Aorta (tissue), 5 donors: Measurements from ENCODE around the gene GREM2. TPM values are rescaled to one million over a fixed set of nuclear protein-coding genes. Genes with fewer than 3 reads are reported as not detected.

Experiments used
- ATAC-seq: fragments of 200-7000 bp; cut with Tn5 transposase; one replicate; pipeline ENCODE4 v1.9.1; 2022; ENCODE audit warnings: moderate library complexity; ENCODE audit not compliant: low FRiP score
- DNase-seq, 2 donors: peaks; one replicate each; pipeline ENCODE4 v3.0.0-alpha.2; 2020
- H3K27ac ChIP-seq, 2 donors: one replicate each; pipeline ENCODE4 v1.5.1; 2013; ENCODE audit warnings: low read length in 2 of 2, mild to moderate bottlenecking in 2 of 2, moderate library complexity in 2 of 2, control low read depth in 1 of 2, inconsistent platforms in 1 of 2, low read depth in 1 of 2
- H3K27me3 ChIP-seq, 2 donors: one replicate each; pipeline ENCODE4 v1.6.1; 2013; ENCODE audit warnings: control low read depth in 1 of 2, low read length in 1 of 2, mild to moderate bottlenecking in 1 of 2, moderate library complexity in 1 of 2; ENCODE audit not compliant: insufficient read depth in 2 of 2, control insufficient read depth in 1 of 2
- H3K36me3 ChIP-seq, 2 donors: one replicate each; pipeline ENCODE4 v1.6.1; 2013; ENCODE audit warnings: control low read depth in 1 of 2, low read length in 1 of 2, mild to moderate bottlenecking in 1 of 2; ENCODE audit not compliant: insufficient read depth in 2 of 2, control insufficient read depth in 1 of 2
- H3K4me1 ChIP-seq, 2 donors: one replicate each; pipeline ENCODE4 v1.6.1; 2013; ENCODE audit warnings: low read length in 2 of 2, control low read depth in 1 of 2, mild to moderate bottlenecking in 1 of 2, moderate library complexity in 1 of 2; ENCODE audit not compliant: insufficient read depth in 2 of 2, control insufficient read depth in 1 of 2
- H3K4me3 ChIP-seq, 2 donors: one replicate each; pipeline ENCODE4 v1.5.1; 2013; ENCODE audit warnings: low read length in 2 of 2, control low read depth in 1 of 2, mild to moderate bottlenecking in 1 of 2
- H3K9me3 ChIP-seq: one replicate; pipeline ENCODE4 v1.6.1; 2013; ENCODE audit warnings: mild to moderate bottlenecking, low read length; ENCODE audit not compliant: control insufficient read depth
- WGBS, 2 donors: extraction: QIAGEN DNeasy Blood & Tissue Kit; methylation state at CpG; one replicate each; pipeline ENCODE4 v1.1.7; 2013; 5-methylcytosine and 5-hydroxymethylcytosine counted together
- intact Hi-C, 2 donors: fragments of 100-400 bp; cut with DNase I; formaldehyde crosslinking; loops; one replicate each; pipeline versions ENCODE4 v1.14.2 to v1.15.0; 2022
- polyA plus RNA-seq, 2 donors: library from polyadenylated mRNA; stranded (reverse); fragments of 200-250 nt; gene quantifications; one replicate each; pipeline ENCODE4 v1.2.3, GENCODE V29; 2013
- total RNA-seq, 2 donors: library from RNA; stranded (reverse); fragmentation: NEBNext Ultra II Directional; extraction: Animal tissue kit (Norgen Biotek cat#: 25700); gene quantifications; one replicate each; pipeline ENCODE4 v1.2.1, GENCODE V29; 2021
- donor health status: healthy with polysubstance abuse.
- donor health status: Bipolar disorder and iron deficiency.
- donor health status: DM: no; HTN: no; CAD: no.
- donor health status: DM: no; HTN: no; CAD: no.
- donor health status: DM: yes; HTN: yes; CAD: no.

The GREM2 gene
- total and polyA plus RNA-seq, 4 donors: 0.03 to 5.1 (median 2.9) TPM; not detected in 1

GRCh38 chr1:240503558-240503957 lies 108.4 kb downstream of the GREM2 start:
- no peaks in the 10 kb centered on the region for H3K4me1 ChIP-seq
- H3K27me3 ChIP-seq: no peaks in the 10 kb centered on the region
- WGBS, 2 donors: 41% methylated on average over 1 of the region's 1 CpG
- intact Hi-C loops: no loop called here
- H3K27ac ChIP-seq: no peak overlapping the region
- DNase-seq (no peak), ATAC-seq (no peak)
- no peak overlapping the region for H3K4me3 ChIP-seq
- peaks cover 1% of the 10 kb centered on the region for H3K9me3 ChIP-seq
- no peaks in the 10 kb centered on the region for H3K36me3 ChIP-seq

DNA sequence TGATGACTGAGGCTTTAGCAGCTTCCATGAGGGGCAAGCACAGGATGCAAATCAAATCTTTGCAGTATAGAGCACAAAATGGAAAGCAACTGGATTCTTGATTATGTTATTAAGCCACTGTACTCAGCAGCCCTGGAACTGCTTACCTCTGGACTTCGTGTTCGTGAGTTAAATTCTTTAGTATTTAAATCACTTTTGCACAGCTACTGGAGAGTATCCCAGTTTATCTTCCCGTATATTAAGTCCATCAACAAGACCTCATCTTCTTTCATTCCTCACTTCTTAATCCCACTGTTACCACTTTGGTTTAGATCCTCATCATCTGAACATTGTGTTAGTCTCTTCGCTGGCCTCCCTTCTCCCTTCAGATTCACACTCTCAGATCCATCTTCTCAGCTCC lies 108.9 kb downstream of the GREM2 start:
- 74 to 78% methylated on average over 4 of the region's 4 CpGs for WGBS, 2 donors
- no peaks in the 10 kb centered on the region for H3K36me3 ChIP-seq
- no peak overlapping the region for H3K4me3 ChIP-seq
- H3K4me1 ChIP-seq: no peaks in the 10 kb centered on the region
- H3K27me3 ChIP-seq: no peaks in the 10 kb centered on the region
- DNase-seq (no peak), ATAC-seq (no peak)
- peaks cover 1% of the 10 kb centered on the region for H3K9me3 ChIP-seq
- intact Hi-C loops: no loop called here
- no peak overlapping the region for H3K27ac ChIP-seq

GRCh38 chr1:240501115-240501514 lies 110.8 kb downstream of the GREM2 start:
- intact Hi-C loops: no loop called here
- WGBS, 2 donors: 62 to 71% methylated on average over 2 of the region's 2 CpGs
- Histone ChIP-seq H3K27ac (no peak overlapping the region), H3K9me3 (peaks cover 1% of the 10 kb centered on the region), H3K27me3 (no peaks in the 10 kb centered on the region), H3K4me3 (no peak overlapping the region), H3K4me1 (no peaks in the 10 kb centered on the region), H3K36me3 (no peaks in the 10 kb centered on the region)
- ATAC-seq (no peak), DNase-seq (no peak)

- H3K4me3 ChIP-seq: no peak overlapping the region
- DNase-seq (no peak), ATAC-seq (no peak)
- no peaks in the 10 kb centered on the region for H3K4me1 ChIP-seq
- WGBS, 2 donors: 77 to 85% methylated on average over 4 of the region's 4 CpGs
- no peaks in the 10 kb centered on the region for H3K27me3 ChIP-seq
- no peak overlapping the region for H3K27ac ChIP-seq
- intact Hi-C loops: no loop called here
- H3K36me3 ChIP-seq: no peaks in the 10 kb centered on the region
- peaks cover 1% of the 10 kb centered on the region for H3K9me3 ChIP-seq
Observed at GRCh38 chr1:240500647-240501046, 111.3 kb downstream of the GREM2 start.

- H3K27me3 ChIP-seq: no peaks in the 10 kb centered on the region
- DNase-seq: no peak
- 65 to 77% methylated on average over 2 of the region's 2 CpGs for WGBS, 2 donors
Observed at GRCh38 chr1:240499012-240499411, 112.9 kb downstream of the GREM2 start.

GRCh38 chr1:240498335-240498734 lies 113.6 kb downstream of the GREM2 start:
- no peaks in the 10 kb centered on the region for H3K36me3 ChIP-seq
- 92 to 94% methylated on average over 8 of the region's 8 CpGs for WGBS, 2 donors
- no peak overlapping the region for H3K4me3 ChIP-seq
- no peaks in the 10 kb centered on the region for H3K4me1 ChIP-seq
- peaks cover 1% of the 10 kb centered on the region for H3K9me3 ChIP-seq
- ATAC-seq (no peak), DNase-seq (no peak)
- intact Hi-C loops: no loop called here
- H3K27me3 ChIP-seq: no peaks in the 10 kb centered on the region
- no peak overlapping the region for H3K27ac ChIP-seq

More at GRCh38 chr1:240499012-240499411, 112.9 kb downstream of the GREM2 start:
- peaks cover 1% of the 10 kb centered on the region for H3K9me3 ChIP-seq
- no peaks in the 10 kb centered on the region for H3K36me3 ChIP-seq
- no peak overlapping the region for H3K27ac ChIP-seq
- intact Hi-C loops: no loop called here
- no peaks in the 10 kb centered on the region for H3K4me1 ChIP-seq
- no peak overlapping the region for H3K4me3 ChIP-seq
- no peak for ATAC-seq

DNA sequence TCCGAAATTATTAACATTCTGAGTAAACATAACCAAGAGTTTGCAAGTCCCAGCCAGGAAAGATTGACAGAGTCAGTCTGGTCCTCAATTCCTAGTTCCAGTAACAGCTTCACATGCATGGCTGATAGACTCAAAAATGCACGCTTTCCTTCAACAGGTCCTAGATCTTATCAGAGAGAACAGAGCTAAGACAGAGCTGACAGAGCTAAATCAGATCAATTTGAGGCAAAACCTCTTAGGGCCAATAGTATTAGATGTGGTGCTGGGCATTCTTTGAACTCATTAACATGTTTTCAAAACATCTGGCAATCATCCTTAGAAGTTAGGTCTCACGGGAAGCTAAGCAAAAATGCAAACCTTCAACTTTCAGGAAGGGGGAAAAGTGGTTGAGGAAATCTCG lies 114.0 kb downstream of the GREM2 start:
- Histone ChIP-seq H3K27ac (no peak overlapping the region), H3K4me3 (no peak overlapping the region), H3K36me3 (no peaks in the 10 kb centered on the region), H3K9me3 (peaks cover 2% of the 10 kb centered on the region), H3K27me3 (no peaks in the 10 kb centered on the region), H3K4me1 (no peaks in the 10 kb centered on the region)
- ATAC-seq (no peak), DNase-seq (no peak)
- intact Hi-C loops: no loop called here
- 71 to 73% methylated on average over 4 of the region's 4 CpGs for WGBS, 2 donors

DNA sequence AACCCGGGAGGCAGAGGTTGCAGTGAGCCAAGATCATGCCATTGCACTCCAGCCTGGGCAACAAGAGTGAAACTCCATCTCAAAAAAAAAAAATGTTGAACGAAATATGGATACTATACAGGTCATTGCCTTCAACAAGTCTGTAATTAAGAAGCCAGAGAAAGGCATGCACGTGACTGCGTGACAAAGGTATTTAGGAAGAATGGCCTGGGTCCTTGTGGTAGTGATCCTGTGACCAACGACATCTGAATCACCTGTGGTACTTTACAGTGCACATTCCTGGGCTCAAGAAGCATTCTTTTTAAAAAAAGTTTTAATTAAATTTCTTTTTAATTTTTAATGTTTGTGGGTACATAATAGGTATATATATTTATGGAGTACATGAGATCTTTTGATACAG lies 115.0 kb downstream of the GREM2 start:
- 90 to 94% methylated on average over 5 of the region's 5 CpGs for WGBS, 2 donors

GRCh38 chr1:240496356-240496755 lies 115.6 kb downstream of the GREM2 start:
- Histone ChIP-seq H3K4me3 (no peak overlapping the region), H3K9me3 (peaks cover 1% of the 10 kb centered on the region), H3K4me1 (no peaks in the 10 kb centered on the region), H3K27ac (no peak overlapping the region), H3K27me3 (no peaks in the 10 kb centered on the region), H3K36me3 (no peaks in the 10 kb centered on the region)
- ATAC-seq (no peak), DNase-seq (no peak)
- intact Hi-C loops: no loop called here
- 92 to 94% methylated on average over 7 of the region's 7 CpGs for WGBS, 2 donors

More for the DNA sequence above, 115.0 kb downstream of the GREM2 start:
- no peak overlapping the region for H3K27ac ChIP-seq
- ATAC-seq (no peak), DNase-seq (no peak)
- no peaks in the 10 kb centered on the region for H3K36me3 ChIP-seq
- intact Hi-C loops: no loop called here
- H3K27me3 ChIP-seq: no peaks in the 10 kb centered on the region
- H3K4me3 ChIP-seq: no peak overlapping the region
- peaks cover 1% of the 10 kb centered on the region for H3K9me3 ChIP-seq
- H3K4me1 ChIP-seq: no peaks in the 10 kb centered on the region
